Measurements from ENCODE around the gene MAST4. TPM values are rescaled to one million over a fixed set of nuclear protein-coding genes. Genes with fewer than 3 reads are reported as not detected.

The MAST4 gene
- total RNA-seq, 1 experiment from 2014 or later: 10.9 TPM

- Mint-ChIP-seq H3K36me3 (ENCODE audit: insufficient read depth, unreplicated experiment) (no peaks in the 10 kb centered on the region), H3K27me3 (ENCODE audit: unreplicated experiment) (peaks cover 76% of the 10 kb centered on the region), H3K9me3 (ENCODE audit: low read depth, unreplicated experiment) (peaks cover 2% of the 10 kb centered on the region), H3K27ac (ENCODE audit: unreplicated experiment) (no peak overlapping the region), H3K4me1 (ENCODE audit: low read depth, unreplicated experiment) (no peaks in the 10 kb centered on the region), H3K4me3 (ENCODE audit: low read depth, unreplicated experiment) (no peak overlapping the region)
- CTCF ChIA-PET: interaction anchor here (0.6 kb wide), 2 partner anchors 58 to 70 kb away, joined by 3 read pairs; no protein-coding TSS in a partner anchor
- no TSS peak for BruUV-seq (replicated peaks)
- intact Hi-C loops (cut with micrococcal nuclease; ENCODE audit: unreplicated experiment): no loop called here
- no peak for DNase-seq
- TF ChIP-seq CTCF (IDR thresholded peaks at IDR 0.05; ENCODE audit: unreplicated experiment): no peak
Observed at GRCh38 chr5:66697796-66698564, 101.8 kb downstream of the MAST4 start.

GRCh38 chr5:66701244-66701643 is 105.1 kb downstream of the MAST4 start:
- TF ChIP-seq CTCF (IDR thresholded peaks at IDR 0.05; ENCODE audit: unreplicated experiment): no peak
- BruUV-seq (replicated peaks): no TSS peak
- intact Hi-C loops (cut with micrococcal nuclease; ENCODE audit: unreplicated experiment): no loop called here
- Mint-ChIP-seq H3K4me1 (ENCODE audit: low read depth, unreplicated experiment) (no peaks in the 10 kb centered on the region), H3K27ac (ENCODE audit: unreplicated experiment) (no peak overlapping the region), H3K27me3 (ENCODE audit: unreplicated experiment) (peaks cover 68% of the 10 kb centered on the region), H3K9me3 (ENCODE audit: low read depth, unreplicated experiment) (peaks cover 2% of the 10 kb centered on the region), H3K4me3 (ENCODE audit: low read depth, unreplicated experiment) (no peak overlapping the region), H3K36me3 (ENCODE audit: insufficient read depth, unreplicated experiment) (no peaks in the 10 kb centered on the region)
- DNase-seq: no peak
- CTCF ChIA-PET: no interaction called here

GRCh38 chr5:66702426-66702825 is 106.2 kb downstream of the MAST4 start:
- H3K27ac Mint-ChIP-seq (ENCODE audit: unreplicated experiment): no peak overlapping the region
- no peaks in the 10 kb centered on the region for H3K36me3 Mint-ChIP-seq (ENCODE audit: insufficient read depth, unreplicated experiment)
- H3K9me3 Mint-ChIP-seq (ENCODE audit: low read depth, unreplicated experiment): no peaks in the 10 kb centered on the region
- no peak for DNase-seq
- no peaks in the 10 kb centered on the region for H3K4me1 Mint-ChIP-seq (ENCODE audit: low read depth, unreplicated experiment)
- TF ChIP-seq CTCF (IDR thresholded peaks at IDR 0.05; ENCODE audit: unreplicated experiment): no peak
- no peak overlapping the region for H3K4me3 Mint-ChIP-seq (ENCODE audit: low read depth, unreplicated experiment)
- CTCF ChIA-PET: no interaction called here
- peaks cover 68% of the 10 kb centered on the region for H3K27me3 Mint-ChIP-seq (ENCODE audit: unreplicated experiment)
- intact Hi-C loops (cut with micrococcal nuclease; ENCODE audit: unreplicated experiment): no loop called here
- no TSS peak for BruUV-seq (replicated peaks)

- no peaks in the 10 kb centered on the region for H3K36me3 Mint-ChIP-seq (ENCODE audit: insufficient read depth, unreplicated experiment)
- H3K4me3 Mint-ChIP-seq (ENCODE audit: low read depth, unreplicated experiment): no peak overlapping the region
- no peaks in the 10 kb centered on the region for H3K4me1 Mint-ChIP-seq (ENCODE audit: low read depth, unreplicated experiment)
- CTCF ChIA-PET: no interaction called here
- peaks cover 53% of the 10 kb centered on the region for H3K27me3 Mint-ChIP-seq (ENCODE audit: unreplicated experiment)
- TF ChIP-seq CTCF (IDR thresholded peaks at IDR 0.05; ENCODE audit: unreplicated experiment): no peak
- no peak for DNase-seq
- BruUV-seq (replicated peaks): no TSS peak
- intact Hi-C loops (cut with micrococcal nuclease; ENCODE audit: unreplicated experiment): no loop called here
- H3K9me3 Mint-ChIP-seq (ENCODE audit: low read depth, unreplicated experiment): no peaks in the 10 kb centered on the region
- H3K27ac Mint-ChIP-seq (ENCODE audit: unreplicated experiment): no peak overlapping the region
Observed at GRCh38 chr5:66704790-66705425, 108.7 kb downstream of the MAST4 start.
